GM19043 (cell line): ENCODE data around the gene RELL1.

Experiments
- ATAC-seq: cut with Tn5 transposase; IDR thresholded peaks from one replicate; pipeline ENCODE4 v1.9.1; 2021; ENCODE audit warnings: low read depth; ENCODE audit not compliant: unreplicated experiment

RELL1 gene

GRCh38 chr4:37667197-37668100 is 18.7 kb downstream of the RELL1 start:
- no peak for ATAC-seq

DNA sequence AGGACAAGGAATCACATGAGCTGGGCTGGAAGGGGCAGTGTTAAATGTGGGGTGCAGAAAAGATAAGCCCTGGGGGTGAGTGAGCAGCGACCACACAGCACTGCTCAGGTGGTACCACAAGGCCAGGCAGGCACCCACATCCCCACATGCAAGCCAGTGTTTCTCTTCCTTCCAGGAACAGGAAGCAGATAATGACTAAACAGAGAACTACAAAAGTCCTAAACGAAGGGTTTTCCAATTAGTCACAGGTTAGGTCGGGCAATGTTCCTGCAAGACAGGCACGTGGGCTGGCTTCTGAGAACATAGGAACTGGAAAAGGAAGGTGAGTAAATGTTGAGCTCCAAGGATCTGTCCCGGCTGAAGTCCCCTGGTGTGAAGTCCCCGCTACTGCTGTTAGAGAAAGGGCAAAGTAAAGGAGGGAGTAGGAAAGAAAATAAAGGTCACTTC is 19.5 kb downstream of the RELL1 start:
- ATAC-seq: no peak

DNA sequence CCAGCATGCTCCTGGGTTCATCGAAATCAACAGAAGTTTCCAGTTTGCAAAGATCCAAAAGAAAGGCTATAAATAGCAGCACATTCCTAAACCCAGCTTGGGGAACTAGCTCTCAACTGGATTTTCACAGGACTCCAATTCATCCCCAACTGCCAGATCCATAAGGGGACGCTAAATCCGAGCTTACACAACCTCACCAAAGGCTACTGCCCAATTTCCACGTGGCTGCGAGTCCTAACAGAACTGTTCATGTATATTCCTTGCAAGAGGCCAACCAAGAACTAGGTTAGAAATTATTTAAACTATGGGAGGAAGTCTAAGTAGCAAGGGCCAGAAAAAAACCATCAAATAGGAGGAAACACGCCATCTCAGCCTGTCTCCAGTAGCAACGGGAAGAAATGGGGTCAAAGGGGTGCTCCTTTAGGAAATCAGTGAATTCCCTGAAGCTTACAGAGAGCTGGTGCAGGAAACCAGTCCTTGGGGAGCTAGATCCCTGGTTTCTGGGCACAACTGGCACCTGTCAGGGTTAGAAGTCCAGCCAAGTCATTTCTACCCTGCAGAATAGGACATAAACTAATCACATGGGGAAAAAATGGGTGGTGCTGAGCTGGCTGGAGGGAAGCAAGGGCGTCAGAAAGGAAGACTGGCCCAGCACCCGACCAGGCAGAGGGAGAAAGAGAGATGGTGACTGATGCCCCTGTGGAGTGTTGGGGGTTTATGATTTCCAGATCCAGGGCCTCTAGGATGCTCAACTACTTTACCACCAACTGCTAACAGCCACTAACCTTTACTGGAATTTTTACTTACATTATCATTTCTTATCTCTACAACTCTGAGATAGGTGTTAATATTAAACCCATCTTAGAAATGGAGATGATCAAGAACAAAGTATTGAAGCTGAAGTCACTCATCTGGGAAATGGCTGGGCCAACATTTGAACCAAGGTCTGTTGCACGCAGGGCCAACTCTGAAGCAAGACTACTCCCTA is 20.5 kb downstream of the RELL1 start:
- ATAC-seq: no peak

GRCh38 chr4:37664696-37665095 is 21.5 kb downstream of the RELL1 start:
- no peak for ATAC-seq

GRCh38 chr4:37663552-37663951 is 22.6 kb downstream of the RELL1 start:
- no peak for ATAC-seq

- ATAC-seq: no peak
These were observed 23.2 kb downstream of the RELL1 start for GRCh38 chr4:37662861-37663390.

GRCh38 chr4:37662251-37662650 is 23.9 kb downstream of the RELL1 start:
- no peak for ATAC-seq

GRCh38 chr4:37661772-37662171 is 24.4 kb downstream of the RELL1 start:
- ATAC-seq: no peak

DNA sequence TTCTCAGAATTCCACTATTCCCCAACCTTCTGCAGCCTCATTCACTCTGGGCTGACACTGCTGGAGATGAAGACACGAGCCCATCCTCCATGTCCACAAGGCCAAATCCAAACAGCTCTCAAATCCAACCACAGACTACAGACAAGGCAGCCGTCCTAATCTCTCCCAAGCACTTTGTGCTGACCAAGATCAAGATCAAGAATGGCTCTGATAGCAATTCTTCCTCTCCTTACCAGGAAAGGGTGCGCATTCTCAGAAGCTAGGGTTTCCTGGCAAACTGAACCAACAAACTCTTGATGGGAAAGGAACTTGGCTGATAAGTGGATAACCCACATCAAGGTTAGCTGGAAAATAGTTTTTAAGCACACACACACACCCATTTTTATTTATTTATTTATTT is 26.5 kb downstream of the RELL1 start:
- no peak for ATAC-seq

GRCh38 chr4:37656649-37657048 is 29.5 kb downstream of the RELL1 start:
- ATAC-seq: no peak

DNA sequence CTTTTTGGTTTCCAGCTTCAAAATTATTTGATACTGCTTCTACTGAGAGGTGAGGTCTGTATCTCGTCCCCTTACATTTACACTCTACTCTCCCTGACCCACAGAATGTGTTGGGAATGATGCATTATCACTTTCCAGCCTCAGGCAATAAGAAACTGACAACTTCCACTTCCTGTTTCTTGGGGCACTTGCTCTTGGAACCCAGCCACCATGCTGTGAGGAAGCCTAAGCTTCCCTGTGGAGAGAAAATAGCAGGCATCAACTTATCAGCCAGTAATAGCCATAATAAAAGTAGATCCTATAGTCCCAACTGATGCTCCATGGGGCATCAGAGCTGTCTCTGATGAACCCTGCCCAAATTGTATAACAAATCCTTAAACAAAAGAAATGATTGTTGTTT is 32.6 kb downstream of the RELL1 start:
- ATAC-seq: peak; percentile 13

GRCh38 chr4:37652747-37653527 is 33.2 kb downstream of the RELL1 start:
- ATAC-seq: peak; percentile 67

DNA sequence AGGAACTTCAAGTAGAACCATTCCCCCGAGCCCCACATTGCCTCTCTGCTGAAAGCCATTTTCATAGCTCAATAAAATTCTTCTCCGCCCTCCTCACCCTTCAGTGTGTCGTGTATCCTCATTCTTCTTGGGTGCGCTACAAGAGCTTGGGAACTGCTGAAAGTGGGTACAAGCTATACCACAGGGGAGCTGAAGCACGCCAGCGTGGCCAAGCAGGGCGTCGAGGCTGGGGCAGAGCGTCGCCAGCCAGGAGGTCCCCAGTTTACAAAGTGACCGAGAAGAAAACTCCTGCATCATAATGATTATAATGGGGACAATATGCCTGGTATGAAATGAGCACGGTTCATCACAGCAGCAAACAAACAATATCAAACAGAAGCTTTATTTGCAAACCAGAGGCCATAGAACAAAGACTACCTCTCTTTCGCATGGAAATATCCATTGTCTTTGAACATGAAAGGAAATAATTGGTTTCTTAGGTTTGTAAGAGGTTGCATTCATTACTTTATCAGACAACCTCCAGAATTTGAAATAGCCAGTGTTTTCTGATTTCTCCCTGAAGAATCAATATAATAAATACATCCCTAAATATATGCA is 34.3 kb downstream of the RELL1 start:
- no peak for ATAC-seq

DNA sequence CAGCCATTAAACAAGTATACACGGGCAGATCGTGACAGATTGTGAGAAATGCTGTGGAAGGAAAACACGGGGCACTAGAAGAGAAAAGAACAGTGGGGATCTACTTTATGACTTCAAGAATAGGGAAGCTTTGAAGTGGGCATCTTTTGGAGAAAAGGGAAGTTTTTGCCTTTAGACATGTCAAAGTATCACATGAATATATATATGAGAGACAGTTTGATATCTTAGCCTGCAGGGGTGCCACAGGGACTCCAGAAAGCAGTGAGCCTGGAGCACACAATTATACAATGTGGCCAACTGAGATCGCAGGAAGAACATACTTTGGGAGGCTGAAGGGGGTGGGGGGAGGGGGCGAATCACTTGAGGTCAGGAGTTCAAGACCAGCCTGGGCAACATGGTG is 35.7 kb downstream of the RELL1 start:
- no peak for ATAC-seq

DNA sequence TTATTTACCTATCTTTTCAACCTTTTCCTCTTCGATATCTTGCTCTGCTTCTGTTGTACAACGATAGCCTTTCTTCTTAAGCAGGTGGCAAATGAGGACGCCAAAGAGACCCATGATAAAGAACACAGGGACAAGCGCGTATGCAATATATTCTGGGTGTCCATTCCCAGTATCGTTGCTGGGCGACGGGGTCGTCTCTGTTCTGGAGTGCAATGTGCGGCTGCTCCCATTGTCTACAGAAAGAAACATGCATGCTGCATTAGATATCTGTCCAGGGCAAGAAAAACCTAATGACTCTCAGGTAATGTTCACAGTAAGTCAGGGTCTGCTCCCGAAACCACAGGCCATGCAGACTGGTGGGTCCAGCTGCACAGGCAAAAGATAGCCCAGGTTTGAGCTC is 36.9 kb downstream of the RELL1 start:
- ATAC-seq: no peak

DNA sequence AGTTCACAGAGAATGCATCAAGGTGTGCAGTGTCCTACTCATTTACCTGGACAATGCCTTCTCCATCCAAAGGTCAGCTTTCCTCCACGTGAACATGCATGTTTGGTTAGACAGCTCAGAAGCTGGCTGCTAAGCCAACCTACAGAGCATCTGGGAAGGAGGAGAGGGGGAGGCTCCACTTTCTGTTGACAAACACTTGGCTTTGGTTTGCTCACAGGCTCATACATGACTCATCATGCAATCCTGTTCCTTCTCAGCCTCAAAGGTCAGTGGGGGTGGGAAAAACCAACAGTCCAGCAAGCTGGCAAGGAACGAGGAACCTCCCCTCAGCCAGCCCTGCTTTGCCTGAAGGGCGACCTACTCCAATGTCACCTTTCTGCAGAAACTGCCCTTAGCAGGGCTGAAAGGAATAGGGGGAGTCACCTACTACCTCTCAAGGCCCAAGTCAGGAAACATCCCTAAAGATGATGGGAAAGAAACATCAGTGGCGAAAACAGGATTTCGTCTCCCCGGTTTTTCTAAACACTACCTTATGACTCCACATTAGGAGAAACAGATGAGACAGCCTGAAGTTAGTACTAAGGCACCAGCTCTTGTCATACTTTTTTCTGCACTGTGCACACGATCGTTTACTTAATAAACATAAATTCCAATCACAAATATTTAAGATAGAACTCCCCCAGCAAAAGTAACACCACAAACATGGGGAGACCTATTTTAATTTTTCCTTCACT is 37.9 kb downstream of the RELL1 start:
- no peak for ATAC-seq

DNA sequence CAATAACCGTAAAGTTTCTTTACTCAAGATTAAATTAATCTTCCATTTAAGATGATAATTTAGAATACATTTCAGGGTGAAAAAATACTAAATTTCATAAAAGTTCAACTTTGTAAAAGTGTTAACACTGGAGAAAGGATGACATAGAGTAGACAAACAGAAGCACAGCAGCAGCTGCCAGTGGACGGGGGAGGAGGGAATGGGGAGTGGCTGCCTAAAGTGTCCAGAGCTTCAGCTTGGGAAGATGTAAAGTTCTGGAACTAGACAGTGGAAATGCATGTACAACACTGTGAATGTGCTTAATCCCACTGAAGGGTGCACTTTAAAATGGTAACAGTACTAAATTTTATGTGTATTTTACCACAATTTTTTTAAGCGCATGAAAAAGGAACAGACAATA is 39.9 kb downstream of the RELL1 start:
- no peak for ATAC-seq

DNA sequence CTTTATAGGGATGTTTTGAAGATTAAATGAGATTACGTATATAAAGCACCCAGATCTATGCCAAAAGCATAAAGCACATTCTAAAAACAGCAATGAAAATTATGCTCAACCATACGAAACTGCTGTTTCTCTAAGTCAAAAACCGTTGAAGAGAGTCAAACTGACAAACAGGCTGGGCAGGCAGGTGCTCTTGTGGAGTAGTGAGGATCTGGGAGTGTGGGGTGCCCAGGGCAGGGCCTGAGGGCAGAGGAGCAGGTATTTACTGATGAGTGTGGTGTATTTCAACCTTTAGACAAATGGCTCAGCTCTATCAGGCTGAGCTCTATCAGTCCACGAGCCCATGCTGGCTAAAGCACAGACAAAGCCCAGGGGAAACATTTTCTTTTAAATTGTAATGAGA is 40.4 kb downstream of the RELL1 start:
- ATAC-seq: no peak

DNA sequence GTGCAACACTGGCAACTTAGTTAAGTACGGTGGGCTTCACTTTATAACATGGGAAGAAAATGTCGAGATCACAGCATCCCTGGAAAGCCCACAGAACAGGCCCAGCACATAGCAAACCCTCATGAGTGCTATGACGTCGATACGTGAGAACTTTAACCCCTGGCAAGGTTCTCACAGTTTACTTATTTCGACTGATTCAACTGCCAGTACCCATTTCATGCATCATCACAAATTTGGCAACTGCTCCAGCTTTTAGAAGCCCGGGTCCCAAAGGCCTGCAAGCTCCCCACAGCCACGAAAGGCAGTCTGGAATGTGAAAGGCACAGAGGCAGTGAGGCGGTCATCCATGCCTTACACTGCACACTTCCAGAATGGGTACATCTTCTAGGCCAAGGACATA is 41.2 kb downstream of the RELL1 start:
- no peak for ATAC-seq
